Esophagus muscularis mucosa (tissue), 4 donors: ENCODE measurements around the gene RFPL1. TPM values are rescaled to one million over a fixed set of nuclear protein-coding genes. Genes with fewer than 3 reads are reported as not detected.
"Not testable (repeated sequence)": the region's sequence is repeated elsewhere in the genome, so short reads cannot be mapped to it uniquely, and the experiment has no call there.

ENCODE experiments used
- DNase-seq: peaks from one replicate; pipeline ENCODE4 v3.0.0-alpha.2; 2017; ENCODE audit errors: extremely low spot score
- H3K27ac ChIP-seq, 4 donors: fragments of 200-600 bp; sonication (generic); replicated peaks in 1 of 4; 1 replicate in 3 of 4; 2 replicates in 1 of 4; pipeline ENCODE4 v1.5.1; 2016 to 2019; ENCODE audit warnings: mild to moderate bottlenecking in 1 of 4
- H3K27me3 ChIP-seq, 4 donors: fragments of 200-600 bp; sonication (generic); one replicate each; pipeline versions ENCODE4 v1.5.1 to v1.6.0; 2016 to 2019
- H3K36me3 ChIP-seq, 4 donors: fragments of 200-600 bp; sonication (generic); one replicate each; pipeline ENCODE4 v1.5.1; 2016 to 2019
- H3K4me1 ChIP-seq, 4 donors: fragments of 200-600 bp; sonication (generic); one replicate each; pipeline ENCODE4 v1.5.1; 2016 to 2019
- H3K4me3 ChIP-seq, 4 donors: fragments of 200-600 bp; sonication (generic); 1 replicate in 2 of 4; 2 replicates in 2 of 4; pipeline ENCODE4 v1.5.1; 2016 to 2019; ENCODE audit warnings: mild to moderate bottlenecking in 4 of 4, moderate library complexity in 1 of 4
- H3K9me3 ChIP-seq, 4 donors: fragments of 200-600 bp; sonication (generic); 1 replicate in 3 of 4; 2 replicates in 1 of 4; pipeline ENCODE4 v1.5.1; 2016 to 2019
- EP300 ChIP-seq: sonication (generic); formaldehyde crosslinking; IDR thresholded peaks from one replicate; pipeline ENCODE4 v1.6.1; 2017; ENCODE audit warnings: antibody characterized with exemption
- POLR2A ChIP-seq: fragments of 450-650 bp; IDR thresholded peaks from one replicate; pipeline ENCODE4 v1.6.1; 2017; ENCODE audit warnings: antibody characterized with exemption, moderate library complexity, mild to moderate bottlenecking, low read depth
- POLR2AphosphoS5 ChIP-seq, 2 donors: sonication (generic); formaldehyde crosslinking; IDR thresholded peaks; one replicate each; pipeline ENCODE4 v1.6.1; 2017; ENCODE audit warnings: antibody characterized with exemption in 2 of 2
- WGBS: methylation state at CpG from one replicate; pipeline ENCODE4 v1.1.5; 2018; 5-methylcytosine and 5-hydroxymethylcytosine counted together
- intact Hi-C: fragments of 100-400 bp; cut with DNase I; formaldehyde crosslinking; loops from one replicate; pipeline ENCODE4 v1.15.1; 2023
- total RNA-seq, 4 donors: library from RNA; depleted of rRNA; stranded (reverse); fragments of >200 nt; gene quantifications; one replicate each; pipeline versions ENCODE4 v1.1.0 to v1.2.1, GENCODE V29; 2016
- TF ChIP-seq, protein P1 (sequence below), 3 experiments: fragments of 200-600 bp in 2 of 3; fragments of 450-650 bp in 1 of 3; sonication (generic) in 2 of 3; IDR thresholded peaks; one replicate each; pipeline ENCODE4 v1.5.1; 2017 to 2019; ENCODE audit warnings: antibody characterized with exemption in 3 of 3, mild to moderate bottlenecking in 2 of 3, moderate library complexity in 1 of 3

Gene RFPL1
- total RNA-seq: not detected

DNA sequence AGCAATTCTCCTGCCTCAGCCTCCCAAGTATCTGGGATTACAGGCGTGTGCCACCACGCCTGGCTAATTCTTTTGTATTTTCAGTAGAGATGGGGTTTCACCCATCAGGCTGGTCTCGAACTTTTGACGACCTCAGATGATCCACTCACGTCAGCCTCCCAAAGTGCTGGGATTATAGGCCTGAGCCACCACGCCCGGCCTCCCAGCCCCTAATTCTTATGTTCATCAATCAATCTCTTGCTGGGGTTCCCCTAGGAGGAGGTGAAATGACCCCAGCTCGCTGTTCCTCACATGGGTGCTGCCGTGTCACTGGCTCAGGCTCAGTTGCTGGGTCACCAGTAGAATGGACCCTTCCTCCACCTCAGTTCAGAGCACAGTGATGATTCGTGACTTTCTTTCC lies at the start of gene RFPL1:
RFPL1 (plus strand) TSS at position 301 of the 400 bp plus-strand sequence.
- DNase-seq, H3K27ac ChIP-seq, intact Hi-C loops, H3K36me3 ChIP-seq, H3K9me3 ChIP-seq, H3K4me3 ChIP-seq, H3K4me1 ChIP-seq: not testable (repeated sequence)
- 87% methylated on average over 10 of the region's 10 CpGs for WGBS
- peaks cover 0 to 18% (median 0%) of the 10 kb centered on the region in 4 donors for H3K27me3 ChIP-seq

DNA sequence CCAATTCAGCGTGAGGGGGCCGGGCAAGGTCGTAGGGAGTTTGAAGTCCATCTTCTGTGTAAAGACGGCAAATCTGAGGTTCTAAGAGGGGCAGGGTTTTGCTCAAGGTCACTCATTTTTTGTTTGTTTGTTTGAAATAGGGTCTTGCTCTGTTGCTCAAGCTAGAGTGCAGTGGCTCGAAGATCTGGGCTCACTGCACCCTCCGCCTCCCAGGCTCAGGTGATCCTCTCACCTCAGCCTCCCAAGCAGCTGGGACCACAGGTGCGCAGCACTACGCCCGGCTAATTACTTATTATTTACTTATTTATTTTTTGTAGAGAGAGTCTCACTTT lies 49.7 kb upstream of the RFPL1 start:
- TF ChIP-seq POLR2A: no peak
- no peak for TF ChIP-seq EP300
- no peak for TF ChIP-seq POLR2AphosphoS5 (IDR thresholded peaks at IDR 0.05)
- TF ChIP-seq, protein P1, sequence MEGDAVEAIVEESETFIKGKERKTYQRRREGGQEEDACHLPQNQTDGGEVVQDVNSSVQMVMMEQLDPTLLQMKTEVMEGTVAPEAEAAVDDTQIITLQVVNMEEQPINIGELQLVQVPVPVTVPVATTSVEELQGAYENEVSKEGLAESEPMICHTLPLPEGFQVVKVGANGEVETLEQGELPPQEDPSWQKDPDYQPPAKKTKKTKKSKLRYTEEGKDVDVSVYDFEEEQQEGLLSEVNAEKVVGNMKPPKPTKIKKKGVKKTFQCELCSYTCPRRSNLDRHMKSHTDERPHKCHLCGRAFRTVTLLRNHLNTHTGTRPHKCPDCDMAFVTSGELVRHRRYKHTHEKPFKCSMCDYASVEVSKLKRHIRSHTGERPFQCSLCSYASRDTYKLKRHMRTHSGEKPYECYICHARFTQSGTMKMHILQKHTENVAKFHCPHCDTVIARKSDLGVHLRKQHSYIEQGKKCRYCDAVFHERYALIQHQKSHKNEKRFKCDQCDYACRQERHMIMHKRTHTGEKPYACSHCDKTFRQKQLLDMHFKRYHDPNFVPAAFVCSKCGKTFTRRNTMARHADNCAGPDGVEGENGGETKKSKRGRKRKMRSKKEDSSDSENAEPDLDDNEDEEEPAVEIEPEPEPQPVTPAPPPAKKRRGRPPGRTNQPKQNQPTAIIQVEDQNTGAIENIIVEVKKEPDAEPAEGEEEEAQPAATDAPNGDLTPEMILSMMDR (IDR thresholded peaks at IDR 0.05): no peak
- Histone ChIP-seq H3K9me3 (no peaks in the 10 kb centered on the region), H3K4me1 (peaks cover 12 to 48% (median 38%) of the 10 kb centered on the region in 4 donors), H3K36me3 (peaks cover 0 to 11% (median 4%) of the 10 kb centered on the region in 4 donors), H3K27ac (peak overlapping the region; percentile 83 to 91 (median 85)), H3K4me3 (peak overlapping the region; percentile 69 to 80 (median 74)), H3K27me3 (no peaks in the 10 kb centered on the region)
- WGBS: 20% methylated on average over 9 of the region's 9 CpGs
- intact Hi-C loops: loop anchor here (2.0 kb wide), 1 partner anchor 82 kb away; the partner anchor contains the start of gene GAS2L1
- no peak for DNase-seq

DNA sequence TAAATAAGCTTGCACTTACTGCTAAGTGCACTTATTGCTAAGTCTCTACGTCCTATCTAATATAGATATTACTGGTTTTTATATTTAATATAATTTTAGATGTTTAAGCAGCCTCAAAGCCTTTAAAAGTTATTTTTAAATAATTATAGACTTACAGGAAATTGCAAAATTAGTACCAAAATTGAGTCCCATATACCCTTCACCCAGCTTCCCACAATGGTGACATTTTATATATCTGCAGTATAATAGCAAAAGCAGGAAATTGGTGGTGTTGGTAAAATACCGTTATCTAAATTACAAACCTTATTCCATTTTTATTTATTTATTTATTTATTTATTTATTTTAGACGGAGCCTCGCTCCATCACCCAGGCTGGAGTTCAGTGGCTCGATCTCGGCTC lies 48.1 kb upstream of the RFPL1 start:
- Histone ChIP-seq H3K4me3 (no peak overlapping the region), H3K4me1 (peaks cover 12 to 44% (median 36%) of the 10 kb centered on the region in 4 donors), H3K27me3 (no peaks in the 10 kb centered on the region), H3K9me3 (no peaks in the 10 kb centered on the region), H3K27ac (no peak overlapping the region), H3K36me3 (peaks cover 0 to under 1% (median 0%) of the 10 kb centered on the region in 4 donors)
- DNase-seq: no peak
- no peak for TF ChIP-seq POLR2A
- no peak for TF ChIP-seq EP300
- TF ChIP-seq POLR2AphosphoS5 (IDR thresholded peaks at IDR 0.05): no peak
- TF ChIP-seq, protein P1 (IDR thresholded peaks at IDR 0.05): no peak
- 94% methylated on average over 6 of the region's 6 CpGs for WGBS
- intact Hi-C loops: loop anchor here (10.0 kb wide), 1 partner anchor 135 kb away; no protein-coding TSS in a partner anchor

DNA sequence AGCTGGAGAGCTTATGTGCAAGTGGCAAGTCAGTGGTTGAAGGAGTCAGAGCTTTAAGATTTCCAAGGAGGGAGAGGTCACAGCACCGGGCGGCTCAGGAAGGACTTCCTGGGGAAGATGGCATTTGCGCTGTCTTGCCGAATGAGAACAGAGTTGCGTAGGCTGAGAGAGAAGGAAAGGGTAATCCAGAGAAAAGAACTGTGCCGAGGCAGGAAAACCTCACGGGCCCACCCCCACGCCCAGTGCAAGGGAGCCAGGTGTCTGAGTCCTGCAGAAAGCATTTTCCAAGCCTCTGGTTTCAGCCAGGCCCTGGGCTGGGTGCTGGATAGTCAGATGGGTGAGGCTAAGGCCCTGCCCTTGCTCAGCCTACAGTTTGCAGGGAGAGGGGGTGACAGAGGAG lies 46.8 kb upstream of the RFPL1 start:
- intact Hi-C loops: loop anchor here (10.0 kb wide), 1 partner anchor 133 kb away; no protein-coding TSS in a partner anchor
- no peak for DNase-seq
- TF ChIP-seq EP300 (no peak), POLR2AphosphoS5 (IDR thresholded peaks at IDR 0.05) (no peak), POLR2A (no peak)
- TF ChIP-seq, protein P1 (IDR thresholded peaks at IDR 0.05): no peak

DNA sequence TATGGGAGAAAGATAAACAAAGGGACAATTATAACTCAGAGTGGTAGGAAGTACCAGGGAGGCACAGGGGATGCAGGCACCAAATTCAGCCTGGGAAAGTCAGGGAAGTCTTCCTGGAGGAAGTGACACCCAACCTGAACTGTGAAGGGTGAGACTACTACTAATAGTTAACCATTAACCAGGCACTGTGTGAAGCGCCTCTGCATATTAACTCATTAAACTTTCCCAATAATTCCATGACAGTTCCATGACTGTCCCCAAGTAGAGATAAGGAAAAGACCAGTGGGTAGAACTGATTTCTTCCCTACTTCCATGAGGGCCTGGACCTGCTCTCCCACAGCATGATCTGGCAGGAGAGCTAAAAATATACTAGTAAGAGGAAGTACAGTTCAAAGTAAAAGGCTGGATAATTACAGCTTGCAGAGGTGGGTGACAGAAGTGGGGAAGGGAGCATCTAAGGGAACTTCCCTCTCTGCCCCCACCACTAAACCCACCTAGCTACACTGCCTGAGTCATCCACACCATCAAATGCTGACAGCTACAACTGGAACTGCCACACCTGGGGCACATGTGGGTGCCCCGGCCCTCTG lies 45.3 kb upstream of the RFPL1 start:
- peaks cover 7 to 17% (median 13%) of the 10 kb centered on the region in 4 donors for H3K4me1 ChIP-seq
- no peak for DNase-seq
- H3K36me3 ChIP-seq: no peaks in the 10 kb centered on the region
- WGBS: 75% methylated on average over 2 of the region's 2 CpGs
- intact Hi-C loops: loop anchor here (10.0 kb wide), 1 partner anchor 132 kb away; no protein-coding TSS in a partner anchor
- H3K27ac ChIP-seq: no peak overlapping the region
- no peak overlapping the region for H3K4me3 ChIP-seq
- no peaks in the 10 kb centered on the region for H3K27me3 ChIP-seq
- TF ChIP-seq POLR2A (no peak), EP300 (no peak), POLR2AphosphoS5 (IDR thresholded peaks at IDR 0.05) (no peak)
- TF ChIP-seq, protein P1 (IDR thresholded peaks at IDR 0.05): no peak
- no peaks in the 10 kb centered on the region for H3K9me3 ChIP-seq

More for the DNA sequence above, 46.8 kb upstream of the RFPL1 start:
- Histone ChIP-seq H3K9me3 (no peaks in the 10 kb centered on the region), H3K27me3 (no peaks in the 10 kb centered on the region), H3K4me3 (no peak overlapping the region), H3K36me3 (no peaks in the 10 kb centered on the region), H3K27ac (no peak overlapping the region), H3K4me1 (peaks cover 12 to 33% (median 28%) of the 10 kb centered on the region in 4 donors)
- 77% methylated on average over 8 of the region's 8 CpGs for WGBS
